GM12892 (cell line): ENCODE data around the gene SERBP1.
"Not testable (repeated sequence)": the region's sequence is repeated elsewhere in the genome, so short reads cannot be mapped to it uniquely, and the experiment has no call there.

Source experiments
- DNase-seq: peaks from one replicate; pipeline ENCODE4 v3.0.0; 2011; ENCODE audit not compliant: insufficient read length
- FAIRE-seq: peaks from 2 replicates; lab custom pipeline; 2011; peaks lifted over from hg19 to GRCh38; lab: Jason Lieb, UNC
- POLR2A ChIP-seq: IDR thresholded peaks from 2 replicates; pipeline ENCODE4 v1.6.1; 2011; ENCODE audit warnings: low read depth, low read length, control low read depth
- POLR2AphosphoS5 ChIP-seq: IDR thresholded peaks from 2 replicates; pipeline ENCODE4 v1.6.1; 2011; ENCODE audit warnings: low read depth, low read length, control low read depth
- TAF1 ChIP-seq: IDR thresholded peaks from 2 replicates; pipeline ENCODE4 v1.6.1; 2011; ENCODE audit warnings: low read depth, mild to moderate bottlenecking, control low read depth, low read length, borderline replicate concordance

SERBP1 gene

GRCh38 chr1:67420835-67421492 lies 9.2 kb downstream of the SERBP1 start:
- no peak for TF ChIP-seq POLR2AphosphoS5
- TF ChIP-seq TAF1: no peak
- no peak for TF ChIP-seq POLR2A
- FAIRE-seq (no peak), DNase-seq (no peak)

- TF ChIP-seq TAF1: no peak
- TF ChIP-seq POLR2AphosphoS5: no peak
- 0 out of 2 replicates have a peak, but pooled peaks have one; percentile 26 for TF ChIP-seq POLR2A
- DNase-seq (no peak), FAIRE-seq (no peak)
Observed at GRCh38 chr1:67418839-67419586, 11.2 kb downstream of the SERBP1 start.

GRCh38 chr1:67417733-67418132 lies 12.5 kb downstream of the SERBP1 start:
- DNase-seq, FAIRE-seq: not testable (repeated sequence)

- TF ChIP-seq POLR2A (no peak; the same call in 1 of the 2 replicates), TAF1 (no peak)
- FAIRE-seq (no peak), DNase-seq (no peak)
Observed at GRCh38 chr1:67415041-67415440, 15.2 kb downstream of the SERBP1 start.

GRCh38 chr1:67414574-67414973 lies 15.6 kb downstream of the SERBP1 start:
- FAIRE-seq: no peak
- DNase-seq: no peak

GRCh38 chr1:67413101-67413500 lies 17.1 kb downstream of the SERBP1 start:
- FAIRE-seq: not testable (repeated sequence)

More at GRCh38 chr1:67414574-67414973, 15.6 kb downstream of the SERBP1 start:
- no peak for TF ChIP-seq POLR2AphosphoS5
- TF ChIP-seq TAF1: no peak
- no peak for TF ChIP-seq POLR2A

GRCh38 chr1:67408148-67408547 lies 22.1 kb downstream of the SERBP1 start:
- DNase-seq: no peak
- no peak for FAIRE-seq
- TF ChIP-seq TAF1: no peak
- no peak for TF ChIP-seq POLR2AphosphoS5
- TF ChIP-seq POLR2A: no peak

More at GRCh38 chr1:67413101-67413500, 17.1 kb downstream of the SERBP1 start:
- not testable (repeated sequence) for DNase-seq

GRCh38 chr1:67407498-67407897 lies 22.7 kb downstream of the SERBP1 start:
- FAIRE-seq: no peak
- no peak for DNase-seq
- TF ChIP-seq POLR2A (no peak), POLR2AphosphoS5 (no peak), TAF1 (no peak)

GRCh38 chr1:67405473-67406245 lies 24.5 kb downstream of the SERBP1 start:
- FAIRE-seq (no peak), DNase-seq (no peak)
- TF ChIP-seq POLR2A (no peak), POLR2AphosphoS5 (no peak), TAF1 (no peak)

- DNase-seq (no peak), FAIRE-seq (no peak)
- no peak for TF ChIP-seq POLR2AphosphoS5
Observed at GRCh38 chr1:67404212-67404620, 26.0 kb downstream of the SERBP1 start.

GRCh38 chr1:67401443-67401842 lies 28.8 kb downstream of the SERBP1 start:
- TF ChIP-seq POLR2AphosphoS5: no peak
- no peak for TF ChIP-seq TAF1
- TF ChIP-seq POLR2A: no peak
- DNase-seq (no peak), FAIRE-seq (no peak)

GRCh38 chr1:67400029-67400786 lies 30.0 kb downstream of the SERBP1 start:
- DNase-seq, FAIRE-seq: not testable (repeated sequence)
